H9 (cell line): Measurements from ENCODE around the gene SLC24A4. TPM values are rescaled to one million over a fixed set of nuclear protein-coding genes. Genes with fewer than 3 reads are reported as not detected.

Source experiments
- DNase-seq: peaks from one replicate; pipeline ENCODE4 v3.0.0-alpha.2; 2017
- H2AFZ ChIP-seq: one replicate; pipeline ENCODE4 v1.6.1; 2013; ENCODE audit warnings: mild to moderate bottlenecking, low read length, control low read depth, moderate library complexity
- H2AK5ac ChIP-seq: 2 replicates; pipeline ENCODE4 v1.6.1; 2013; ENCODE audit warnings: low read length, control low read depth, mixed read lengths; ENCODE audit not compliant: insufficient read length
- H2BK120ac ChIP-seq: one replicate; pipeline ENCODE4 v1.6.1; 2013; ENCODE audit warnings: low read depth, mild to moderate bottlenecking, low read length, control low read depth, inconsistent platforms; ENCODE audit not compliant: poor library complexity, severe bottlenecking
- H2BK12ac ChIP-seq: 2 replicates; pipeline ENCODE4 v1.6.1; 2013; ENCODE audit warnings: low read length, control low read depth, mixed read lengths, low read depth; ENCODE audit not compliant: insufficient read length
- H2BK15ac ChIP-seq: 2 replicates; pipeline ENCODE4 v1.6.1; 2013; ENCODE audit warnings: low read depth, low read length, control low read depth
- H2BK20ac ChIP-seq: one replicate; pipeline ENCODE4 v1.6.1; 2013; ENCODE audit warnings: low read depth, mild to moderate bottlenecking, low read length, control low read depth, inconsistent platforms; ENCODE audit not compliant: poor library complexity, severe bottlenecking
- H2BK5ac ChIP-seq: 2 replicates; pipeline ENCODE4 v1.6.1; 2013; ENCODE audit warnings: low read length, control low read depth, mixed read lengths; ENCODE audit not compliant: insufficient read length
- H3K14ac ChIP-seq: 2 replicates; pipeline ENCODE4 v1.6.1; 2013; ENCODE audit warnings: low read length, control low read depth; ENCODE audit not compliant: insufficient read depth
- H3K18ac ChIP-seq: 2 replicates; pipeline ENCODE4 v1.6.1; 2013; ENCODE audit warnings: low read depth, mild to moderate bottlenecking, mixed read lengths, low read length, control low read depth; ENCODE audit not compliant: insufficient read length
- H3K23ac ChIP-seq: 2 replicates; pipeline ENCODE4 v1.6.1; 2013; ENCODE audit warnings: low read length, control low read depth, mixed read lengths, low read depth; ENCODE audit not compliant: insufficient read length
- H3K23me2 ChIP-seq: 2 replicates; pipeline ENCODE4 v1.6.1; 2013; ENCODE audit warnings: low read depth, mild to moderate bottlenecking, mixed read lengths, low read length, control low read depth; ENCODE audit not compliant: insufficient read length, poor library complexity, severe bottlenecking
- H3K27ac ChIP-seq: 2 replicates; pipeline ENCODE4 v1.5.1; 2013; ENCODE audit warnings: low read length, control low read depth, mixed read lengths, low read depth; ENCODE audit not compliant: insufficient read length
- H3K27me3 ChIP-seq: 2 replicates; pipeline ENCODE4 v1.6.1; 2013; ENCODE audit warnings: low read length, control low read depth, inconsistent platforms; ENCODE audit not compliant: insufficient read depth
- H3K4ac ChIP-seq: 2 replicates; pipeline ENCODE4 v1.6.1; 2013; ENCODE audit warnings: low read depth, mild to moderate bottlenecking, control low read depth, inconsistent platforms, low read length, moderate library complexity
- H3K4me1 ChIP-seq: 2 replicates; pipeline ENCODE4 v1.6.1; 2013; ENCODE audit warnings: low read length, control low read depth, inconsistent platforms; ENCODE audit not compliant: insufficient read depth
- H3K4me2 ChIP-seq: 2 replicates; pipeline ENCODE4 v1.6.1; 2013; ENCODE audit warnings: low read length, control low read depth, mixed read lengths; ENCODE audit not compliant: insufficient read length, insufficient read depth
- H3K56ac ChIP-seq: 2 replicates; pipeline ENCODE4 v1.6.1; 2013; ENCODE audit warnings: low read depth, mild to moderate bottlenecking, mixed read lengths, low read length, control low read depth; ENCODE audit not compliant: insufficient read length
- H3K79me1 ChIP-seq: 2 replicates; pipeline ENCODE4 v1.6.1; 2013; ENCODE audit warnings: low read depth, mild to moderate bottlenecking, moderate library complexity, low read length, control low read depth, inconsistent platforms; ENCODE audit not compliant: insufficient read depth, poor library complexity, severe bottlenecking
- H3K79me2 ChIP-seq: 2 replicates; pipeline ENCODE4 v1.6.1; 2013; ENCODE audit warnings: low read length, control low read depth, inconsistent platforms; ENCODE audit not compliant: insufficient read depth
- H3K9ac ChIP-seq: 2 replicates; pipeline ENCODE4 v1.6.1; 2013; ENCODE audit warnings: low read length, control low read depth, mixed read lengths; ENCODE audit not compliant: insufficient read length; ENCODE audit errors: extremely low read depth
- H3K9me3 ChIP-seq: one replicate; pipeline ENCODE4 v1.6.1; 2013; ENCODE audit warnings: low read depth, low read length, inconsistent platforms; ENCODE audit not compliant: control insufficient read depth
- H3T11ph ChIP-seq: one replicate; pipeline ENCODE4 v1.6.1; 2013; ENCODE audit warnings: mild to moderate bottlenecking, low read length, control low read depth, inconsistent platforms
- H4K20me1 ChIP-seq: one replicate; pipeline ENCODE4 v1.6.1; 2013; ENCODE audit not compliant: control insufficient read depth, insufficient read length, insufficient read depth
- H4K5ac ChIP-seq: 2 replicates; pipeline ENCODE4 v1.6.1; 2013; ENCODE audit warnings: low read depth, mild to moderate bottlenecking, mixed read lengths, low read length, control low read depth; ENCODE audit not compliant: insufficient read length
- H4K8ac ChIP-seq: replicated peaks from 2 replicates; pipeline ENCODE4 v1.6.1; 2013; ENCODE audit warnings: low read length, control low read depth, mixed read lengths, low read depth; ENCODE audit not compliant: insufficient read length
- H4K91ac ChIP-seq: 2 replicates; pipeline ENCODE4 v1.6.1; 2013; ENCODE audit warnings: low read depth, mild to moderate bottlenecking, moderate library complexity, mixed read lengths, low read length, control low read depth; ENCODE audit not compliant: insufficient read length
- H3K27ac Mint-ChIP-seq, 3 experiments: 2 replicates in 2 of 3; 3 replicates in 1 of 3; pipeline ENCODE4 v1.8.0; 2020 to 2021; ENCODE audit warnings: mixed read lengths in 3 of 3, mild to moderate bottlenecking in 1 of 3, moderate library complexity in 1 of 3
- H3K27me3 Mint-ChIP-seq: 2 replicates; pipeline ENCODE4 v1.8.0; 2021; ENCODE audit warnings: low read depth, mild to moderate bottlenecking, moderate library complexity, mixed read lengths
- H3K36me3 Mint-ChIP-seq, 3 experiments: 2 replicates in 2 of 3; 3 replicates in 1 of 3; pipeline ENCODE4 v1.8.0; 2020 to 2021; ENCODE audit warnings: low read depth in 3 of 3, mixed read lengths in 3 of 3; ENCODE audit not compliant: insufficient read depth in 1 of 3
- H3K4me1 Mint-ChIP-seq, 2 experiments: 2 replicates each; pipeline ENCODE4 v1.8.0; 2020; ENCODE audit warnings: mixed read lengths in 2 of 2
- H3K4me3 Mint-ChIP-seq, 2 experiments: 2 replicates in 1 of 2; 3 replicates in 1 of 2; pipeline ENCODE4 v1.8.0; 2020 to 2021; ENCODE audit warnings: mild to moderate bottlenecking in 2 of 2, mixed read lengths in 2 of 2, moderate library complexity in 1 of 2
- H3K9me3 Mint-ChIP-seq, 2 experiments: 2 replicates in 1 of 2; 3 replicates in 1 of 2; pipeline ENCODE4 v1.8.0; 2020; ENCODE audit warnings: mild to moderate bottlenecking in 2 of 2, mixed read lengths in 2 of 2, moderate library complexity in 1 of 2
- CTCF ChIP-seq: fragments of 200-600 bp; sonication (generic); conservative IDR thresholded peaks from 3 replicates; pipeline ENCODE4 v1.8.0; 2021; ENCODE audit warnings: antibody characterized with exemption, mild to moderate bottlenecking
- WGBS: extraction: QIAGEN DNeasy Blood & Tissue Kit; methylation state at CpG from one replicate; pipeline ENCODE4 v1.1.7; 2013; ENCODE audit warnings: missing lambda C conversion rate, low lambda C conversion rate, mixed read lengths; ENCODE audit not compliant: insufficient read length; ENCODE audit errors: extremely low coverage; 5-methylcytosine and 5-hydroxymethylcytosine counted together
- total RNA-seq: library from RNA; stranded (reverse); gene quantifications from 2 replicates; pipeline ENCODE4 v1.2.1, GENCODE V29; 2021

Gene SLC24A4
- total RNA-seq, 1 experiment from 2014 or later: 0.24 TPM

GRCh38 chr14:92411135-92411534 is 88.2 kb downstream of the SLC24A4 start:
- Histone ChIP-seq H2AFZ (no peak overlapping the region), H3K4me2 (no peak overlapping the region), H2BK120ac (no peak overlapping the region), H2BK12ac (no peak overlapping the region), H3K27me3 (no peaks in the 10 kb centered on the region), H3K14ac (no peak overlapping the region), H3K23ac (no peak overlapping the region), H3K4me1 (no peaks in the 10 kb centered on the region; the same call in 1 of the 2 replicates), H3K9me3 (no peaks in the 10 kb centered on the region), H3K4ac (no peak overlapping the region), H4K8ac (no peak overlapping the region), H3K79me2 (no peaks in the 10 kb centered on the region), H2BK20ac (no peak overlapping the region), H3K18ac (no peak overlapping the region), H4K5ac (no peak overlapping the region), H3K27ac (no peak overlapping the region), H4K91ac (no peak overlapping the region), H2AK5ac (no peak overlapping the region), H3K79me1 (no peaks in the 10 kb centered on the region), H4K20me1 (no peaks in the 10 kb centered on the region), H2BK15ac (no peak overlapping the region), H3K56ac (no peak overlapping the region), H3T11ph (no peak overlapping the region), H3K23me2 (no peaks in the 10 kb centered on the region), H3K9ac (no peak overlapping the region), H2BK5ac (no peak overlapping the region)
- no peak for TF ChIP-seq CTCF
- Mint-ChIP-seq H3K27ac (no peak overlapping the region), H3K4me3 (no peak overlapping the region), H3K36me3 (peaks cover 3 to 10% (median 9%) of the 10 kb centered on the region in 3 experiments; a peak in 5 of 7 replicates), H3K9me3 (peaks cover 10 to 11% of the 10 kb centered on the region in 2 experiments; a peak in 4 of 5 replicates), H3K27me3 (peaks cover 2% of the 10 kb centered on the region), H3K4me1 (peaks cover 8 to 11% of the 10 kb centered on the region in 2 experiments; a peak in 3 of 4 replicates)
- WGBS: no CpG with 5 or more reads among the region's 4 CpGs
- DNase-seq: no peak
